KMS-11 (cell line): ENCODE data around the gene DYTN.

Source experiments
- H2AFZ ChIP-seq: fragments of 200-600 bp; sonication (generic); 2 replicates; pipeline ENCODE4 v1.6.1; 2016; ENCODE audit warnings: antibody characterized with exemption, mixed run types, low read depth
- H3K27ac ChIP-seq: fragments of 200-600 bp; sonication (generic); 2 replicates; pipeline ENCODE4 v1.6.1; 2016; ENCODE audit warnings: mild to moderate bottlenecking, mixed run types
- H3K27me3 ChIP-seq: fragments of 200-600 bp; sonication (generic); 2 replicates; pipeline ENCODE4 v1.6.1; 2017; ENCODE audit warnings: mild to moderate bottlenecking, low read depth, mixed run types, moderate library complexity; ENCODE audit not compliant: insufficient read depth
- H3K36me3 ChIP-seq: fragments of 200-600 bp; sonication (generic); 2 replicates; pipeline ENCODE4 v1.6.1; 2017; ENCODE audit warnings: mild to moderate bottlenecking, mixed run types; ENCODE audit not compliant: insufficient read depth
- H3K4me1 ChIP-seq: fragments of 200-600 bp; sonication (generic); 2 replicates; pipeline ENCODE4 v1.6.1; 2016; ENCODE audit warnings: mild to moderate bottlenecking, low read depth, mixed run types; ENCODE audit not compliant: poor library complexity, severe bottlenecking
- H3K4me2 ChIP-seq: fragments of 200-600 bp; sonication (generic); 2 replicates; pipeline ENCODE4 v1.7.0; 2016; ENCODE audit warnings: mild to moderate bottlenecking, mixed run types
- H3K4me3 ChIP-seq: fragments of 200-600 bp; sonication (generic); IDR thresholded peaks from 2 replicates; pipeline ENCODE4 v1.6.1; 2017; ENCODE audit warnings: low read depth, low read length, mixed read lengths; ENCODE audit not compliant: insufficient read depth
- H3K79me2 ChIP-seq: fragments of 200-600 bp; sonication (generic); 2 replicates; pipeline ENCODE4 v1.6.1; 2016; ENCODE audit warnings: low read depth, mixed run types; ENCODE audit not compliant: insufficient read depth
- H3K9ac ChIP-seq: fragments of 200-600 bp; sonication (generic); 2 replicates; pipeline ENCODE4 v1.6.1; 2016; ENCODE audit warnings: mild to moderate bottlenecking, mixed run types
- H4K20me1 ChIP-seq: fragments of 200-600 bp; sonication (generic); 2 replicates; pipeline ENCODE4 v1.6.1; 2016; ENCODE audit warnings: mild to moderate bottlenecking, mixed run types; ENCODE audit not compliant: insufficient read depth
- CTCF ChIP-seq: fragments of 200-600 bp; sonication (generic); conservative IDR thresholded peaks from 2 replicates; pipeline ENCODE4 v1.6.1; 2017; ENCODE audit warnings: low read depth, mild to moderate bottlenecking, antibody characterized with exemption, low read length, moderate library complexity, mixed read lengths

DYTN gene

GRCh38 chr2:206718296-206718695, at the start of gene DYTN:
Gene DYTN (minus strand): TSS chr2:206718396. CDS start chr2:206718279, 117 bp downstream.
- no peak for TF ChIP-seq CTCF
- Histone ChIP-seq H3K4me3 (no peak within 1 kb of the TSS), H4K20me1 (no peaks in the 10 kb centered on the region), H3K36me3 (no peaks in the 10 kb centered on the region), H3K4me2 (no peak within 1 kb of the TSS), H3K27me3 (no peaks in the 10 kb centered on the region), H3K27ac (no peak within 1 kb of the TSS), H3K9ac (no peak within 1 kb of the TSS), H3K79me2 (no peaks in the 10 kb centered on the region), H3K4me1 (no peaks in the 10 kb centered on the region), H2AFZ (no peak within 1 kb of the TSS)

DNA sequence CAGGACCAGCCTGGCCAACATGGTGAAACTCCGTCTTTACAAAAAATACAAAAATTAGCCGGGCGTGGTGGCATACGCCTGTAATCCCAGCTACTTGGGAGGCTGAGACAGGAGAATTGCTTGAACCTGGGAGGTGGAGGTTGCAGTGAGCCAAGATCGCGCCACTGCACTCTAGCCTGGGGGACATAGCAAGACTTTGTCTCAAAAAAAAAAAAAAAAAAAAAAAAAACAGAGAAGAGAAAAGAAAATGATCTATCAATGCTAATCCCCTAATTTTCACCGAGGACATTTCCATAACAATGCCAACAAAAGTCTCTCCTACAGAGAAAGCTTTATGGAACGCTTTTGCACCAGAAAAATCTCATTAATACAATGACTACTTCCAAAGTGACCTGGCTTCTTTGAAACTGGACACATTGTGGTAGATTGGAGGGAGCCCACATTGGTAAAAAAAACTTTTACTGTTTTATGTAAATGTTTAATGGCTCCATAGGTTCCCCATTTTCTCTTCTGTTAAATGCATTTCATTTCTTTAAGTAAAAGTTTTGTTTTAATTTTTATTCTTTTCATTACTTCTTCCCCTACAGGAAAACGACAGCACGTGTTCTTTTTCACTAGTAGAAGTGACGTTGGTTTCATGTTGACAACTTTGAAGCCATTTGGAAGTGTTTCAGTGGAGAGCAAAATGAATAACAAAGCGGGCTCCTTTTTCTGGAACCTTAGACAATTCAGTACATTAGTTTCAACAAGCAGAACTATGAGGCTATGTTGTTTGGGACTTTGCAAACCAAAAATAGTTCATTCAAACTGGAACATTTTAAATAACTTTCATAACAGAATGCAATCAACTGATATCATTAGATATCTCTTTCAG, 48.1 kb upstream of the DYTN start:
- no peak for TF ChIP-seq CTCF
- Histone ChIP-seq H3K27ac (peak overlapping the region; percentile 79), H2AFZ (peak overlapping the region; percentile 91)

GRCh38 chr2:206765242-206766056, 47.3 kb upstream of the DYTN start, which contains the start of the genes FASTKD2 and MDH1B:
Gene FASTKD2 (plus strand): TSS chr2:206765606. CDS start chr2:206766694, 1,088 bp downstream.
Gene MDH1B (minus strand): TSS chr2:206765328. CDS start chr2:206765271, 57 bp downstream.
- H2AFZ ChIP-seq: peak within 1 kb of the TSS; percentile 91
- H3K4me2 ChIP-seq: peak within 1 kb of the TSS; percentile 66
- no peaks in the 10 kb centered on the region for H3K36me3 ChIP-seq
- no peaks in the 10 kb centered on the region for H4K20me1 ChIP-seq
- no peaks in the 10 kb centered on the region for H3K27me3 ChIP-seq
- TF ChIP-seq CTCF: no peak
- H3K9ac ChIP-seq: peak within 1 kb of the TSS; percentile 92
- H3K79me2 ChIP-seq: peaks cover 13% of the 10 kb centered on the region
- H3K4me3 ChIP-seq: peak within 1 kb of the TSS; percentile 39
- peak within 1 kb of the TSS; percentile 79 for H3K27ac ChIP-seq
- peaks cover 15% of the 10 kb centered on the region for H3K4me1 ChIP-seq

More for the DNA sequence above, 48.1 kb upstream of the DYTN start:
- Histone ChIP-seq H3K4me1 (peaks cover 15% of the 10 kb centered on the region), H3K4me2 (peak overlapping the region; percentile 66), H3K27me3 (no peaks in the 10 kb centered on the region), H3K79me2 (peaks cover 13% of the 10 kb centered on the region), H4K20me1 (no peaks in the 10 kb centered on the region), H3K36me3 (0 out of 2 replicates have a peak, but pooled peaks cover 6% of the 10 kb centered on the region), H3K4me3 (peak overlapping the region; percentile 14), H3K9ac (peak overlapping the region; percentile 92)

- H3K4me3 ChIP-seq: no peak overlapping the region
- H3K79me2 ChIP-seq: peaks cover 13% of the 10 kb centered on the region
- peak overlapping the region; percentile 91 for H2AFZ ChIP-seq
- no peak for TF ChIP-seq CTCF
- H3K36me3 ChIP-seq: no peaks in the 10 kb centered on the region
- H3K4me2 ChIP-seq: peak overlapping the region; percentile 66
- H3K9ac ChIP-seq: peak overlapping the region; percentile 92; the same call in 1 of the 2 replicates
- H3K27ac ChIP-seq: peak overlapping the region; percentile 79; the same call in 1 of the 2 replicates
- no peaks in the 10 kb centered on the region for H3K27me3 ChIP-seq
- no peaks in the 10 kb centered on the region for H4K20me1 ChIP-seq
- H3K4me1 ChIP-seq: peaks cover 15% of the 10 kb centered on the region
Observed at GRCh38 chr2:206764673-206765241, 46.6 kb upstream of the DYTN start.
